ENCODE measurements around the gene TMEM217. TPM values are rescaled to one million over a fixed set of nuclear protein-coding genes. Genes with fewer than 3 reads are reported as not detected.

TMEM217 gene
- total RNA-seq, 1 experiment from 2014 or later, result 2.4 TPM

DNA sequence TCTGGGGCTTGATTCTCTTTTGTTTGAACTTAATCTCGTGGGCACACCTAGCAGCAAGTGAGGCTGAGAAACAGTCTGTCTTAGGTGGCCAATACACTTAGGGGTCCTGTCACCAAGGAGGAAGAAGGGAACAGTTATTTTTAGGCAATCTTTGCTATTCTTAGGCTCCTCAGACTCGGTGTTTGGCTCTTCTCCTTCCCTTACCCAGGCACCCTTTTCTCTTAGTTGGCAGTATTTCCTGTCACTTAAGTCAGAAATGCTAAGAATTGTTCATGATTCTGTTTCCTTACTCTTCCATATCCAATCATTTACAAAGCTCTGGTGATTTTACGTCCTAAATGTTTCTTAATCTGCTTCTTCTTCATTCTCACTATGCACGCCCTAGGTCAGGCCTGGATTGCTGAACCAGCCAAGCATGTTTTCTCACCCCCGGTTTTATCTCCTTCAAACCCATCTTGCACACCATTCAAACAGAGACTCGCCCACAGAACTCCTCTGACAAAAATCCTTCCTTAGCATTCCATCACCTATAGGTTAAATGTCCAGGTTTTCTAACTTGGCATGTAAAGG, 45.2 kb upstream of the TMEM217 start:
- Histone ChIP-seq H3K9me3 (ENCODE audit: low read length) (no peaks in the 10 kb centered on the region), H3K4me3 (ENCODE audit: low read length) (no peak overlapping the region), H3K9me2 (replicated peaks; ENCODE audit: low read length) (no peaks in the 10 kb centered on the region), H3K27me3 (ENCODE audit: low read length) (no peaks in the 10 kb centered on the region), H3K4me1 (ENCODE audit: insufficient read depth, low read length) (peaks cover 2% of the 10 kb centered on the region; the same call in 1 of the 2 replicates), H3F3A (ENCODE audit: low read length, unreplicated experiment) (no peaks in the 10 kb centered on the region), H4K20me1 (ENCODE audit: low read length) (no peaks in the 10 kb centered on the region), H3K27ac (ENCODE audit: low read length) (no peak overlapping the region), H3K9ac (ENCODE audit: low read length) (no peak overlapping the region), H2AFZ (ENCODE audit: low read length) (no peak overlapping the region), H3K79me2 (ENCODE audit: low read length) (no peaks in the 10 kb centered on the region), H3K4me2 (ENCODE audit: low read length) (no peak overlapping the region), H3K36me3 (ENCODE audit: low read depth, low read length) (peaks cover 9% of the 10 kb centered on the region; the same call in 1 of the 2 replicates)
- intact Hi-C loops (cut with micrococcal nuclease), result no loop called here
- ChIA-PET POLR2A (ENCODE audit: unreplicated experiment) (no interaction called here), CTCF (interaction anchor here (1.0 kb wide), 1 partner anchor 22 kb away, joined by 3 read pairs; no protein-coding TSS in a partner anchor)
- TF ChIP-seq EZH2 (IDR thresholded peaks at IDR 0.05; ENCODE audit: low read length, unreplicated experiment), result no peak
- no peak for TF ChIP-seq CTCF (conservative IDR thresholded peaks at IDR 0.05; ENCODE audit: low read depth, low read length)
- no peak for TF ChIP-seq EZH2phosphoT487 (IDR thresholded peaks at IDR 0.05; ENCODE audit: borderline replicate concordance, low read length)
- BruUV-seq (replicated peaks), result no TSS peak
- DNase-seq, result no peak
- no peak for ATAC-seq

DNA sequence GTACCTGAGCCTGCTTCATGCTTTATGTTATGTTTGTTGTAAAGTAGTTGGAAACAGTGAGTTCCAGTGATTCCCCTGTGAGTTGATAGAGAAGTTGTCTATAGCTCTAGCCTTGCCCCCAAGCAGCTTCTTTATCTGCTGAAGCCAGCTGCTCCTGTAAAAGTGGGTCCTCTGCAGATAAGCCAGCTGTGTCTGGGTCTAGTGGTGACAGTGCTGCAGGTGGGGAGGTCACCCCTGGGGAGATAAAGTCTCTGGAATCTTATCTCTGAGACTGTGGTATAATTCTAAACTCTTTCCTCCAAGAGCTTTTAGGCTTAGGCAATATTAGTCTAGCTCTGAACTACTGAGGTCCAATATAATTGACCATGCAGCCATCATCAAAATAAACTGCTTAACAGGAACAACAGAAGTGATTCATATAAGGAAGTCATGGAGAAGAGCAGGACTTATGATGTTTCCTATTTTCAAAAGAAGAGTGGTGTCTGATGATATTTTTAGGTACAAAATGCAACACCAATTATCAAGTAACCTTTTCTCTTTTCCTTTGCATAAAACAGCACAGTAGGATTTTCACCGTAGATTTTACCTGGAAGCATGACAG, 44.2 kb upstream of the TMEM217 start:
- CTCF ChIA-PET, result interaction anchor here (0.5 kb wide), 1 partner anchor 282 kb away, joined by 3 read pairs; no protein-coding TSS in a partner anchor
- intact Hi-C loops (cut with micrococcal nuclease), result no loop called here
- Histone ChIP-seq H3F3A (ENCODE audit: low read length, unreplicated experiment) (no peaks in the 10 kb centered on the region), H3K27ac (ENCODE audit: low read length) (no peak overlapping the region), H3K36me3 (ENCODE audit: low read depth, low read length) (peaks cover 9% of the 10 kb centered on the region; the same call in 1 of the 2 replicates), H3K9ac (ENCODE audit: low read length) (no peak overlapping the region), H3K4me1 (ENCODE audit: insufficient read depth, low read length) (no peaks in the 10 kb centered on the region), H4K20me1 (ENCODE audit: low read length) (no peaks in the 10 kb centered on the region), H3K9me2 (replicated peaks; ENCODE audit: low read length) (no peaks in the 10 kb centered on the region), H2AFZ (ENCODE audit: low read length) (no peak overlapping the region), H3K4me3 (ENCODE audit: low read length) (no peak overlapping the region), H3K79me2 (ENCODE audit: low read length) (no peaks in the 10 kb centered on the region), H3K4me2 (ENCODE audit: low read length) (no peak overlapping the region), H3K9me3 (ENCODE audit: low read length) (no peaks in the 10 kb centered on the region), H3K27me3 (ENCODE audit: low read length) (no peaks in the 10 kb centered on the region)
- TF ChIP-seq EZH2 (IDR thresholded peaks at IDR 0.05; ENCODE audit: low read length, unreplicated experiment) (no peak), CTCF (conservative IDR thresholded peaks at IDR 0.05; ENCODE audit: low read depth, low read length) (no peak), EZH2phosphoT487 (IDR thresholded peaks at IDR 0.05; ENCODE audit: borderline replicate concordance, low read length) (no peak)
- POLR2A ChIA-PET (ENCODE audit: unreplicated experiment), result no interaction called here
- no TSS peak for BruUV-seq (replicated peaks)
- ATAC-seq (no peak), DNase-seq (no peak)

- TF ChIP-seq EZH2phosphoT487 (IDR thresholded peaks at IDR 0.05; ENCODE audit: borderline replicate concordance, low read length), result no peak
- TF ChIP-seq CTCF (conservative IDR thresholded peaks at IDR 0.05; ENCODE audit: low read depth, low read length), result no peak
- no peak for TF ChIP-seq EZH2 (IDR thresholded peaks at IDR 0.05; ENCODE audit: low read length, unreplicated experiment)
- Histone ChIP-seq H3K27ac (ENCODE audit: low read length) (no peak overlapping the region), H3K27me3 (ENCODE audit: low read length) (no peaks in the 10 kb centered on the region), H3K4me3 (ENCODE audit: low read length) (no peak overlapping the region), H3K4me2 (ENCODE audit: low read length) (no peak overlapping the region), H3K36me3 (ENCODE audit: low read depth, low read length) (peaks cover 9% of the 10 kb centered on the region; the same call in 1 of the 2 replicates), H4K20me1 (ENCODE audit: low read length) (no peaks in the 10 kb centered on the region), H3F3A (ENCODE audit: low read length, unreplicated experiment) (no peaks in the 10 kb centered on the region), H3K9me2 (replicated peaks; ENCODE audit: low read length) (no peaks in the 10 kb centered on the region), H3K4me1 (ENCODE audit: insufficient read depth, low read length) (no peaks in the 10 kb centered on the region), H3K79me2 (ENCODE audit: low read length) (no peaks in the 10 kb centered on the region), H3K9ac (ENCODE audit: low read length) (no peak overlapping the region), H2AFZ (ENCODE audit: low read length) (no peak overlapping the region), H3K9me3 (ENCODE audit: low read length) (no peaks in the 10 kb centered on the region)
- POLR2A ChIA-PET (ENCODE audit: unreplicated experiment), result interaction anchor here (0.5 kb wide), 1 partner anchor 1470 kb away, joined by 5 read pairs; no protein-coding TSS in a partner anchor
- intact Hi-C loops (cut with micrococcal nuclease), result no loop called here
- no peak for ATAC-seq
- no TSS peak for BruUV-seq (replicated peaks)
- DNase-seq, result no peak
- CTCF ChIA-PET, result no interaction called here
Observed at GRCh38 chr6:37299990-37300389, 42.0 kb upstream of the TMEM217 start.
